ENCODE measurements around the gene LMF1.

The LMF1 gene

DNA sequence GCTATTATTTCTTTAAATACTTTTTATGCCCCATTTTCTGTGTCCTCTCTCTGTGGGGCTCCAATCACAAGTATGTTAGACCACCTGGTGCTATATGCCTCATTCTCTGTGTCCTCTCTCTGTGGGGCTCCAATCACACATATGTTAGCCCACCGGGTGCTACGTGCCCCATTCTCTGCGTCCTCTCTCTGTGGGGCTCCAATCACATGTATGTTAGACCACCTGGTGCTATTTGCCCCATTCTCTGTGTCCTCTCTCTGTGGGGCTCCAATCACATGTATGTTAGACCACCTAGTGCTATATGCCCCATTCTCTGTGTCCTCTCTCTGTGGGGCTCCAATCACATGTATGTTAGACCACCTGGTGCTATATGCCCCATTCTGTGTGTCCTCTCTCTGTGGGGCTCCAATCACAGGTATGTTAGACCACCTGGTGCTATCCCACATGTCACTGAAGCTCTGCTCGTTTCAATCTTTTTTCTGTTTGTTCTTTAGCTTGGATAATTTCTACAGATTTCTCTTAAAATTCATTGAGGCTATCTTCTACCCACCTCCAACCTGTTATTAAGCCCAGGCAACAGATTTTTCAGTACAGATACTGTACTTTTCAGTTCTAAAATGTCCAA, 28.2 kb downstream of the LMF1 start:
- Histone ChIP-seq H2AFZ (ENCODE audit: low read depth) (no peak overlapping the region), H3K27me3 (ENCODE audit: insufficient read depth, low read depth) (peaks cover 88% of the 10 kb centered on the region), H3K4me2 (no peak overlapping the region), H3K79me2 (ENCODE audit: insufficient read depth, low read depth) (no peaks in the 10 kb centered on the region), H3K36me3 (ENCODE audit: insufficient read depth) (no peaks in the 10 kb centered on the region), H3K4me1 (ENCODE audit: low read depth, poor library complexity, severe bottlenecking) (no peaks in the 10 kb centered on the region), H3K9ac (no peak overlapping the region), H3K27ac (no peak overlapping the region), H4K20me1 (ENCODE audit: insufficient read depth) (no peaks in the 10 kb centered on the region), H3K4me3 (IDR thresholded peaks at IDR 0.05; ENCODE audit: insufficient read depth, low read depth, low read length) (no peak overlapping the region)
- TF ChIP-seq, protein P1, sequence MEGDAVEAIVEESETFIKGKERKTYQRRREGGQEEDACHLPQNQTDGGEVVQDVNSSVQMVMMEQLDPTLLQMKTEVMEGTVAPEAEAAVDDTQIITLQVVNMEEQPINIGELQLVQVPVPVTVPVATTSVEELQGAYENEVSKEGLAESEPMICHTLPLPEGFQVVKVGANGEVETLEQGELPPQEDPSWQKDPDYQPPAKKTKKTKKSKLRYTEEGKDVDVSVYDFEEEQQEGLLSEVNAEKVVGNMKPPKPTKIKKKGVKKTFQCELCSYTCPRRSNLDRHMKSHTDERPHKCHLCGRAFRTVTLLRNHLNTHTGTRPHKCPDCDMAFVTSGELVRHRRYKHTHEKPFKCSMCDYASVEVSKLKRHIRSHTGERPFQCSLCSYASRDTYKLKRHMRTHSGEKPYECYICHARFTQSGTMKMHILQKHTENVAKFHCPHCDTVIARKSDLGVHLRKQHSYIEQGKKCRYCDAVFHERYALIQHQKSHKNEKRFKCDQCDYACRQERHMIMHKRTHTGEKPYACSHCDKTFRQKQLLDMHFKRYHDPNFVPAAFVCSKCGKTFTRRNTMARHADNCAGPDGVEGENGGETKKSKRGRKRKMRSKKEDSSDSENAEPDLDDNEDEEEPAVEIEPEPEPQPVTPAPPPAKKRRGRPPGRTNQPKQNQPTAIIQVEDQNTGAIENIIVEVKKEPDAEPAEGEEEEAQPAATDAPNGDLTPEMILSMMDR (conservative IDR thresholded peaks at IDR 0.05; ENCODE audit: low read depth, low read length) = no peak

DNA sequence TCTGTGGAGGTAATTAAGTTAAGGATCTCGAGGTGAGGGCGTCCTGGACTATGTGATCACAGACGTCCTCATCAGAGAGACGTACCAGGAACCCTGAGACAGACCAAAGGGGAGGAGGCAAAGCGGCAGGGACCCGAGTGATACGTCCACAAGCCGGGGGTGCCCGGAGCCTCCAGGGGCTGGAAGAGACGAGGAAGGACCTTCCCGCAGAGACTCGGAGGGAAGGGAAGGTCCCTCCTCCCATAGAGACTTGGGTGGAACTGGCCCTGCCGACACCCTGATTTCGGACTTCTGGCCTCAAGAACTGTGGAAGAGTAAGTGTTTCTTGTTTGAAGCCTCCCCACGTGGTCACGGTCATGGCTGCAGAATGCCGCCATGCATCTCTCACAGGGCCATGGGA, 30.8 kb downstream of the LMF1 start:
- no peak overlapping the region for H2AFZ ChIP-seq (ENCODE audit: low read depth)
- H4K20me1 ChIP-seq (ENCODE audit: insufficient read depth) = no peaks in the 10 kb centered on the region
- no peaks in the 10 kb centered on the region for H3K79me2 ChIP-seq (ENCODE audit: insufficient read depth, low read depth)
- H3K27ac ChIP-seq = no peak overlapping the region
- H3K27me3 ChIP-seq (ENCODE audit: insufficient read depth, low read depth) = peaks cover 94% of the 10 kb centered on the region
- TF ChIP-seq, protein P1 (conservative IDR thresholded peaks at IDR 0.05; ENCODE audit: low read depth, low read length) = no peak
- no peaks in the 10 kb centered on the region for H3K4me1 ChIP-seq (ENCODE audit: low read depth, poor library complexity, severe bottlenecking)
- H3K9ac ChIP-seq = no peak overlapping the region
- H3K4me3 ChIP-seq (IDR thresholded peaks at IDR 0.05; ENCODE audit: insufficient read depth, low read depth, low read length) = no peak overlapping the region
- no peaks in the 10 kb centered on the region for H3K36me3 ChIP-seq (ENCODE audit: insufficient read depth)
- no peak overlapping the region for H3K4me2 ChIP-seq

DNA sequence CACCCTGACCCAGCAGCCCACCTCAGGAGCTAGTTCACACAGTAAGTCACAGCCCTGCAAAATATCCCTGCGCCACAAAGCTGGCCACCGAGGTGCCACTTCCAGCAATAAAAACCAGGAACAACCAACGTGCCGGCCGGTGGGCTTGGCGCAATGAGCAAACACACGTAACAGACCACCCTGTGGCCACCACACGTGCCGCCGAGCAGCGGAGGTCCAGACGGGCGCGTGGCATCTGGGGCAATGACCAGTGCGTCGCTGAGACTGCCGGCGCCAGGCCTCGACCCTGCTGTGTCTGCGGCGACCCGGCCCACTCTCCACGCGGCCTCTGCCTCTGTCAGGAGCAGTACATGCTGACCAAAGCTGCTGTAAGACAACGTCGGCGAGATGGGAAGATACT, 31.5 kb downstream of the LMF1 start:
- H3K79me2 ChIP-seq (ENCODE audit: insufficient read depth, low read depth) = no peaks in the 10 kb centered on the region
- no peak overlapping the region for H3K4me3 ChIP-seq (IDR thresholded peaks at IDR 0.05; ENCODE audit: insufficient read depth, low read depth, low read length)
- H3K27ac ChIP-seq = no peak overlapping the region
- H3K27me3 ChIP-seq (ENCODE audit: insufficient read depth, low read depth) = peaks cover 94% of the 10 kb centered on the region
- no peaks in the 10 kb centered on the region for H4K20me1 ChIP-seq (ENCODE audit: insufficient read depth)
- no peaks in the 10 kb centered on the region for H3K36me3 ChIP-seq (ENCODE audit: insufficient read depth)
- no peak overlapping the region for H3K9ac ChIP-seq
- H3K4me1 ChIP-seq (ENCODE audit: low read depth, poor library complexity, severe bottlenecking) = no peaks in the 10 kb centered on the region
- H2AFZ ChIP-seq (ENCODE audit: low read depth) = no peak overlapping the region
- TF ChIP-seq, protein P1 (conservative IDR thresholded peaks at IDR 0.05; ENCODE audit: low read depth, low read length) = no peak
- H3K4me2 ChIP-seq = no peak overlapping the region

DNA sequence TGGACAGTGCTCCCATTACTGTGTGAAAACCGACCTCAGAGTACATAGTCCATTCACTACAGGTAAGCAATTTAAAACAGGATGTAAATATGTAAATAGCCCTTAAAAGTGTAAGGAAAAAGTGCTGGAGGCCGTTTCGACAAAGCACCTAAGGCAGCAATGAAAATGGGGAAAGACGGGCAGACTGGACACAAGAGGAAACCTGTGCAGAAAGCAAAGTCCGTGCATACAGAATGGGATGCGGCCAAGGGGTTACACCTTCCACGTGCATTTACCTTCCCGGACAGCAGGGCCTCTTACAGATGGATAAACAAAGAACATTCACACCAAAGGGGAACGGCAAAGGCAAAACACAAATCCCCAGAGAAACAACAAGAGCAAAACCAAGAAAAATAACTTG, 32.0 kb downstream of the LMF1 start:
- Histone ChIP-seq H3K27me3 (ENCODE audit: insufficient read depth, low read depth) (peaks cover 94% of the 10 kb centered on the region), H3K4me2 (no peak overlapping the region), H3K4me1 (ENCODE audit: low read depth, poor library complexity, severe bottlenecking) (no peaks in the 10 kb centered on the region), H3K4me3 (IDR thresholded peaks at IDR 0.05; ENCODE audit: insufficient read depth, low read depth, low read length) (no peak overlapping the region), H4K20me1 (ENCODE audit: insufficient read depth) (no peaks in the 10 kb centered on the region), H2AFZ (ENCODE audit: low read depth) (no peak overlapping the region), H3K79me2 (ENCODE audit: insufficient read depth, low read depth) (no peaks in the 10 kb centered on the region), H3K27ac (no peak overlapping the region), H3K36me3 (ENCODE audit: insufficient read depth) (no peaks in the 10 kb centered on the region), H3K9ac (no peak overlapping the region)
- TF ChIP-seq, protein P1 (conservative IDR thresholded peaks at IDR 0.05; ENCODE audit: low read depth, low read length) = no peak
